Parathyroid adenoma (tissue), 2 donors: Measurements from ENCODE around the gene KRT3.

Source experiments
- H2AFZ ChIP-seq: fragments of 300-600 bp; sonication (generic); one replicate; pipeline ENCODE4 v1.7.0; 2017; ENCODE audit warnings: antibody characterized with exemption, mild to moderate bottlenecking
- H3K27ac ChIP-seq: fragments of 300-600 bp; sonication (generic); one replicate; pipeline ENCODE4 v1.7.0; 2017
- H3K27me3 ChIP-seq: fragments of 300-600 bp; sonication (generic); one replicate; pipeline ENCODE4 v1.7.0; 2017; ENCODE audit warnings: low read length; ENCODE audit not compliant: control insufficient read depth, insufficient read depth
- H3K36me3 ChIP-seq: fragments of 300-600 bp; sonication (generic); one replicate; pipeline ENCODE4 v1.7.0; 2017; ENCODE audit warnings: low read length; ENCODE audit not compliant: control insufficient read depth, insufficient read depth
- H3K4me1 ChIP-seq: fragments of 300-600 bp; sonication (generic); one replicate; pipeline ENCODE4 v1.7.0; 2017; ENCODE audit warnings: control low read depth
- H3K4me2 ChIP-seq: fragments of 300-600 bp; sonication (generic); one replicate; pipeline ENCODE4 v1.7.0; 2017; ENCODE audit warnings: low read length
- H3K4me3 ChIP-seq: fragments of 300-600 bp; sonication (generic); one replicate; pipeline ENCODE4 v1.7.0; 2017; ENCODE audit warnings: low read depth, low read length
- H3K79me2 ChIP-seq: fragments of 300-600 bp; sonication (generic); one replicate; pipeline ENCODE4 v1.7.0; 2017; ENCODE audit warnings: control low read depth
- H3K9ac ChIP-seq: fragments of 300-600 bp; sonication (generic); one replicate; pipeline ENCODE4 v1.7.0; 2017; ENCODE audit warnings: mild to moderate bottlenecking
- H3K9me3 ChIP-seq: fragments of 300-600 bp; sonication (generic); one replicate; pipeline ENCODE4 v1.7.0; 2017; ENCODE audit warnings: low read length; ENCODE audit not compliant: control insufficient read depth
- TF ChIP-seq, protein P1 (sequence below): fragments of 300-600 bp; sonication (generic); IDR thresholded peaks from one replicate; pipeline ENCODE4 v1.7.0; 2017; ENCODE audit warnings: antibody characterized with exemption, mild to moderate bottlenecking
- donor health status: primary hyperparathyroidism.

Gene KRT3

DNA sequence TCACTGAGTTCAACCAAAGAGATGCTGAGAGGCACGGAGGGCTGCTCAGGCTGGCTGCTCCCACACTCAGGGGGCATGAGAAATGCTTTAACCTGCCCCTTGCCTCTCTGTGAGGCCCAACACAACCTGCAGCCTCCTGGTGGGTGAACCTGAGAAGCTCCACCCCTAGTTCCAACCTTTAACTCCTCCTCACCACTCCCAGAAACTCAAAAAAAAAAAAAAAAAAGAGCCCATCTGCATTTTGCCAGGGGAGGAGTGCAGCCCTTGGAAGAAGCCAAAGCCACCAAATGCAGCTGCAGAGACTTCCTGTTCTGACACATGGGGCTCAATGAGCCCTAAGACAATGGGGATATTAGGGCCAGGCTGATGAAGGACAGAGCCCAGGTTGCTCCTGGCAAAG, 9.1 kb upstream of the KRT3 start:
- Histone ChIP-seq H3K4me2 (no peak overlapping the region), H2AFZ (no peak overlapping the region), H3K9me3 (no peaks in the 10 kb centered on the region), H3K27me3 (no peaks in the 10 kb centered on the region), H3K4me1 (no peaks in the 10 kb centered on the region), H3K79me2 (no peaks in the 10 kb centered on the region), H3K9ac (no peak overlapping the region), H3K4me3 (no peak overlapping the region), H3K36me3 (no peaks in the 10 kb centered on the region), H3K27ac (no peak overlapping the region)
- TF ChIP-seq, protein P1, sequence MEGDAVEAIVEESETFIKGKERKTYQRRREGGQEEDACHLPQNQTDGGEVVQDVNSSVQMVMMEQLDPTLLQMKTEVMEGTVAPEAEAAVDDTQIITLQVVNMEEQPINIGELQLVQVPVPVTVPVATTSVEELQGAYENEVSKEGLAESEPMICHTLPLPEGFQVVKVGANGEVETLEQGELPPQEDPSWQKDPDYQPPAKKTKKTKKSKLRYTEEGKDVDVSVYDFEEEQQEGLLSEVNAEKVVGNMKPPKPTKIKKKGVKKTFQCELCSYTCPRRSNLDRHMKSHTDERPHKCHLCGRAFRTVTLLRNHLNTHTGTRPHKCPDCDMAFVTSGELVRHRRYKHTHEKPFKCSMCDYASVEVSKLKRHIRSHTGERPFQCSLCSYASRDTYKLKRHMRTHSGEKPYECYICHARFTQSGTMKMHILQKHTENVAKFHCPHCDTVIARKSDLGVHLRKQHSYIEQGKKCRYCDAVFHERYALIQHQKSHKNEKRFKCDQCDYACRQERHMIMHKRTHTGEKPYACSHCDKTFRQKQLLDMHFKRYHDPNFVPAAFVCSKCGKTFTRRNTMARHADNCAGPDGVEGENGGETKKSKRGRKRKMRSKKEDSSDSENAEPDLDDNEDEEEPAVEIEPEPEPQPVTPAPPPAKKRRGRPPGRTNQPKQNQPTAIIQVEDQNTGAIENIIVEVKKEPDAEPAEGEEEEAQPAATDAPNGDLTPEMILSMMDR = no peak

DNA sequence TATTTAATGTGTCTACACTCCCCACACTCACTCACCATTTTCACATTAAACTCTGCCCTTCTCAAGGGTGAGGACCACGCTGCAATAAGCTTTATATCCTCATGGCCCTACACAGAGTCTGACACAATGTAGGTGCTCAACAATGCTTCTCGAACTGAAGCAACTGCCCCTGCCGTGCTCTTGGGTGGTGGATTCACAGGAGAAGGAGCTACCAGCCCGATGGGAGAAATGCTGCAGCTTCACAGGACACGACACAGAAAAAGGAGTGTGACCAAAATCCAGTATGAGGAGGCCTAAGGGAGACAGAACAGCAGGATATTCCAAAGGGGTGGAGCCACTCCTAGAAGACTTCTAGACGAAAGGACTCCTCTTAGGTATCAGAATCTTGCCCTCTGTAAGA, 6.5 kb upstream of the KRT3 start:
- Histone ChIP-seq H3K79me2 (no peaks in the 10 kb centered on the region), H3K9ac (no peak overlapping the region), H3K9me3 (no peaks in the 10 kb centered on the region), H3K27ac (no peak overlapping the region), H3K27me3 (no peaks in the 10 kb centered on the region), H3K4me3 (no peak overlapping the region), H3K4me2 (no peak overlapping the region), H2AFZ (no peak overlapping the region), H3K4me1 (no peaks in the 10 kb centered on the region), H3K36me3 (no peaks in the 10 kb centered on the region)
- TF ChIP-seq, protein P1 = no peak

DNA sequence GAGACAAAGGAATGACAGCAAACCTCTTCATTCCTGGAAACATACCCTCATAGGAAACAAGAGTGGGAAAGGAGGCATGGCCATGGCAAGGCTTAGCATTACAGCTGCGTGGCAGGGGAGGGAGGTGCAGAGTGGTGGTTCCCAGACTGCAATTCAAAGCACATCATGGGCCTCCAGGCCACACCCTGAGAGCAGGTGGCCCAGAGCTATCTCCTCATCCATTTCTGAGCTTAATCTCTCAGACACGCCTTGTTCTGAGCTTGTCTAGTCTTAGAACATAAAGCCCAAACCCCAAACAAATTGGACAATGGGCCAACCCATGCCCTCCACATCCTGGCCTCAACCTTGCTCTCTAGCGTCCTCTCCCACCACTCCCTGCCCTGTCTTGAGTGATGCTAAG, 5.9 kb upstream of the KRT3 start:
- no peaks in the 10 kb centered on the region for H3K36me3 ChIP-seq
- H3K9ac ChIP-seq = no peak overlapping the region
- H2AFZ ChIP-seq = no peak overlapping the region
- H3K27me3 ChIP-seq = no peaks in the 10 kb centered on the region
- H3K9me3 ChIP-seq = no peaks in the 10 kb centered on the region
- no peak overlapping the region for H3K27ac ChIP-seq
- no peaks in the 10 kb centered on the region for H3K4me1 ChIP-seq
- H3K4me2 ChIP-seq = no peak overlapping the region
- no peaks in the 10 kb centered on the region for H3K79me2 ChIP-seq
- H3K4me3 ChIP-seq = no peak overlapping the region
- TF ChIP-seq, protein P1 = no peak

DNA sequence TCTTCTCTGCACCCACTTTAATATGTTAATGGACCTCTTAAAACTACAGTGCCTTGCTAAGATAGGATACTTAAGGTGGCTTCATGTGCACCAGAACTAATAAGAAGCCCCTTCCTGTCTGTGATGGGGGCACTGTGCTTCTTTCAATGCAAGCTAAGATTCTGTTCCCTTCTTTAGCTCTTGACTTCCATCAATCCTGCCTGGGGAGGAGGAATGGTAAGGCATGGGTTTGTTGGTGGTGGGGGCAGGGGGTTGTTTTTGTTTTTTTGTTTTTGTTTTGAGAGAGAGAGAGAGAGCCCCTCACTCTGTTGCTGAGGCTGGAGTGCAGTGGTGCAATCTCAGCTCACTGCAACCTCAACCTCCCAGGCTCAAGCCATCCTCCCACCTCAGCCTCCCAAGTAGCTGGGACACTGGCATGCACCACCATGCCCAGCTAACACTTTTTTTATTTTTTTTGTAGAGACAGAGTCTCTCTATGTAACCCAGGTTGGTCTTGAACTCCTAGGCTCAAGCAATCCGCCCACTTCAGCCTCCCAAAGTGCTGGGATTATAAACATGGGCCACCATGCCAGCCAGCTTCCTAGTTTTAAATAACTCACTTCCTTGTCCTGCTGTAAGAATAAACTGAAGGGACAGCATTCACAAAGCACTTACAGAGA, 4.5 kb upstream of the KRT3 start:
- no peak overlapping the region for H3K4me2 ChIP-seq
- no peak overlapping the region for H3K9ac ChIP-seq
- no peak overlapping the region for H3K27ac ChIP-seq
- no peaks in the 10 kb centered on the region for H3K4me1 ChIP-seq
- H3K27me3 ChIP-seq = no peaks in the 10 kb centered on the region
- no peaks in the 10 kb centered on the region for H3K36me3 ChIP-seq
- no peak overlapping the region for H2AFZ ChIP-seq
- H3K9me3 ChIP-seq = no peaks in the 10 kb centered on the region
- no peaks in the 10 kb centered on the region for H3K79me2 ChIP-seq
- no peak overlapping the region for H3K4me3 ChIP-seq
- TF ChIP-seq, protein P1 = no peak

DNA sequence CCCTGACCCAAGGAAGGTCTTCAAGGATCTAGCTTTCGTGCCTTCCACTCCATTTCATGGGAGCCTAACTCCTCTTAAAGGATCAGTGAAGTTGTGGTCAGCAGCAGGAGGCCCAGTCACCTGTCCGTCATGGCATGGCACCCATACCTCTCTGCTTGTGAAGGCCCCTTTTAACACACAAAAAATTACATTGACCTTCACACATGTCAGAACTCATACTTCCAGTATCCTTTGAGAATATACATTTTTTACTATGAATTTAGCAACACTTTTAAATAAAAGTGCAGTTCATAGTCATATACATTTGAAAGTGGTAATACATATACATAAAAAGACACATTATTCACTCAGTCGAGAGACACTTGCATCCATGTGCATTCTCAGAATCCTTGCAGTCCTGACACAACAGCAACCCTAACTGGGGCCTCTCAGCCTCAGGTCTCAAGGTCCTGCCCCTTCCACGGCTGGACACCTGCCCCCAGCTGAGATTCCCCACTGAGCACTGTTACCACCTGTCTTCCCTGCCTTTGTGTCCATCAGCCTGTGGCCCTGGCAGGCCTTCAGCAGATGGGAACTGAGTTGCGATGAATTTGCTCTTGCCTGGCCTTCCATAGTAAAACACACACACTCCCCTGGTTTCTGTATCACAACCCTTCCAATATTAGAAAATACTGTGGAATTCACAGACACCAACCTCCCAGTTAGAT, 3.7 kb upstream of the KRT3 start:
- no peak overlapping the region for H3K9ac ChIP-seq
- no peak overlapping the region for H3K27ac ChIP-seq
- H3K4me2 ChIP-seq = no peak overlapping the region

More for the DNA sequence above, 3.7 kb upstream of the KRT3 start:
- TF ChIP-seq, protein P1 = no peak
- H3K27me3 ChIP-seq = no peaks in the 10 kb centered on the region
- H2AFZ ChIP-seq = no peak overlapping the region
- no peak overlapping the region for H3K4me3 ChIP-seq
- H3K36me3 ChIP-seq = no peaks in the 10 kb centered on the region
- H3K4me1 ChIP-seq = no peaks in the 10 kb centered on the region
- H3K9me3 ChIP-seq = no peaks in the 10 kb centered on the region
- no peaks in the 10 kb centered on the region for H3K79me2 ChIP-seq
